Loucy (cell line): ENCODE data around the gene CHDH.

Experiments
- H2AFZ ChIP-seq: fragments of 200-600 bp; sonication (generic); 2 replicates; pipeline ENCODE4 v1.6.0; 2016; ENCODE audit warnings: antibody characterized with exemption, mild to moderate bottlenecking, low read length, moderate library complexity
- H3F3A ChIP-seq: fragments of 200-600 bp; 2 replicates; pipeline ENCODE4 v1.6.0; 2016; ENCODE audit warnings: antibody characterized with exemption, low read depth, mild to moderate bottlenecking
- H3K27me3 ChIP-seq: fragments of 200-600 bp; sonication (generic); 2 replicates; pipeline ENCODE4 v1.6.1; 2014; ENCODE audit warnings: low read length, mild to moderate bottlenecking; ENCODE audit not compliant: insufficient read depth, poor library complexity, severe bottlenecking
- H3K36me3 ChIP-seq: fragments of 200-600 bp; sonication (generic); 2 replicates; pipeline ENCODE4 v1.6.1; 2016; ENCODE audit warnings: low read length; ENCODE audit not compliant: insufficient read depth
- H3K4me1 ChIP-seq: fragments of 200-600 bp; sonication (generic); 2 replicates; pipeline ENCODE4 v1.5.1; 2014; ENCODE audit warnings: low read length, mild to moderate bottlenecking; ENCODE audit not compliant: insufficient read depth, poor library complexity, severe bottlenecking
- H3K4me2 ChIP-seq: fragments of 200-600 bp; sonication (generic); 2 replicates; pipeline ENCODE4 v1.6.0; 2014; ENCODE audit warnings: antibody characterized with exemption, low read length, low read depth, mild to moderate bottlenecking; ENCODE audit not compliant: poor library complexity, severe bottlenecking
- H3K4me3 ChIP-seq: fragments of 200-600 bp; sonication (generic); 2 replicates; pipeline ENCODE4 v1.5.1; 2014; ENCODE audit warnings: low read length, mild to moderate bottlenecking, mixed read lengths; ENCODE audit not compliant: poor library complexity, severe bottlenecking
- H3K79me2 ChIP-seq: fragments of 200-600 bp; sonication (generic); 2 replicates; pipeline ENCODE4 v1.6.1; 2014; ENCODE audit warnings: low read length; ENCODE audit not compliant: insufficient read depth
- H3K9ac ChIP-seq: fragments of 200-600 bp; sonication (generic); 2 replicates; pipeline ENCODE4 v1.6.0; 2014; ENCODE audit warnings: mild to moderate bottlenecking, low read depth, low read length, moderate library complexity; ENCODE audit not compliant: poor library complexity, severe bottlenecking
- H3K9me2 ChIP-seq: fragments of 200-600 bp; sonication (generic); replicated peaks from 2 replicates; pipeline ENCODE4 v1.6.1; 2016; ENCODE audit warnings: low read depth, low read length, mixed read lengths
- H3K9me3 ChIP-seq: fragments of 200-600 bp; sonication (generic); 2 replicates; pipeline ENCODE4 v1.6.1; 2014; ENCODE audit warnings: mild to moderate bottlenecking, antibody characterized with exemption, low read length, low read depth; ENCODE audit not compliant: insufficient read depth
- H4K20me1 ChIP-seq: fragments of 200-600 bp; sonication (generic); 2 replicates; pipeline ENCODE4 v1.6.0; 2014; ENCODE audit warnings: antibody characterized with exemption, low read length, mild to moderate bottlenecking; ENCODE audit not compliant: insufficient read depth, poor library complexity, severe bottlenecking
- CTCF ChIP-seq: fragments of 200-600 bp; sonication (generic); conservative IDR thresholded peaks from 2 replicates; pipeline ENCODE4 v1.5.1; 2014; ENCODE audit warnings: mild to moderate bottlenecking, antibody characterized with exemption, low read length
- EZH2phosphoT487 ChIP-seq: fragments of 200-600 bp; IDR thresholded peaks from 2 replicates; pipeline ENCODE4 v1.6.1; 2018; ENCODE audit warnings: antibody characterized with exemption, mild to moderate bottlenecking, moderate library complexity, borderline replicate concordance

Gene CHDH

GRCh38 chr3:53768478-53769459 lies 77.5 kb downstream of the CHDH start:
- H3K27me3 ChIP-seq: no peaks in the 10 kb centered on the region
- TF ChIP-seq EZH2phosphoT487 (no peak), CTCF (no peak)

GRCh38 chr3:53766706-53767105 lies 79.5 kb downstream of the CHDH start:
- Histone ChIP-seq H3K4me3 (no peak overlapping the region), H3K4me2 (no peak overlapping the region), H4K20me1 (no peaks in the 10 kb centered on the region), H3K9me2 (no peaks in the 10 kb centered on the region), H3K4me1 (no peaks in the 10 kb centered on the region), H3K9me3 (no peaks in the 10 kb centered on the region), H3K36me3 (no peaks in the 10 kb centered on the region), H3K79me2 (no peaks in the 10 kb centered on the region), H3F3A (no peaks in the 10 kb centered on the region), H3K27me3 (no peaks in the 10 kb centered on the region), H2AFZ (no peak overlapping the region), H3K9ac (no peak overlapping the region)
- TF ChIP-seq CTCF: no peak
- TF ChIP-seq EZH2phosphoT487: no peak

More at GRCh38 chr3:53768478-53769459, 77.5 kb downstream of the CHDH start:
- H3K36me3 ChIP-seq: no peaks in the 10 kb centered on the region
- no peaks in the 10 kb centered on the region for H3K9me2 ChIP-seq
- no peak overlapping the region for H3K9ac ChIP-seq
- no peaks in the 10 kb centered on the region for H3K4me1 ChIP-seq
- H2AFZ ChIP-seq: no peak overlapping the region
- no peak overlapping the region for H3K4me2 ChIP-seq
- no peak overlapping the region for H3K4me3 ChIP-seq
- no peaks in the 10 kb centered on the region for H3K79me2 ChIP-seq
- no peaks in the 10 kb centered on the region for H3K9me3 ChIP-seq
- no peaks in the 10 kb centered on the region for H4K20me1 ChIP-seq
- H3F3A ChIP-seq: no peaks in the 10 kb centered on the region

- Histone ChIP-seq H3K4me2 (no peak overlapping the region), H3K9ac (no peak overlapping the region), H3K4me3 (no peak overlapping the region), H4K20me1 (no peaks in the 10 kb centered on the region), H3K9me3 (no peaks in the 10 kb centered on the region), H2AFZ (no peak overlapping the region), H3K79me2 (no peaks in the 10 kb centered on the region), H3K27me3 (no peaks in the 10 kb centered on the region), H3K9me2 (no peaks in the 10 kb centered on the region), H3K4me1 (no peaks in the 10 kb centered on the region), H3K36me3 (no peaks in the 10 kb centered on the region), H3F3A (no peaks in the 10 kb centered on the region)
- TF ChIP-seq CTCF (no peak), EZH2phosphoT487 (no peak)
Measured at GRCh38 chr3:53765753-53766152, 80.5 kb downstream of the CHDH start.
